Body of pancreas (tissue), 4 donors: ENCODE results near the gene BEGAIN.

ENCODE experiments used
- POLR2A ChIP-seq, 3 donors: fragments of 450-650 bp; IDR thresholded peaks; one replicate each; pipeline ENCODE4 v1.6.1; 2016; ENCODE audit warnings: antibody characterized with exemption in 3 of 3, mild to moderate bottlenecking in 2 of 3
- TF ChIP-seq, protein P1 (sequence below), 7 experiments: fragments of 450-650 bp in 4 of 7; fragments of 200-600 bp in 3 of 7; sonication (generic) in 3 of 7; IDR thresholded peaks; one replicate each; pipeline ENCODE4 v1.5.1; 2016 to 2019; ENCODE audit warnings: antibody characterized with exemption in 7 of 7

DNA sequence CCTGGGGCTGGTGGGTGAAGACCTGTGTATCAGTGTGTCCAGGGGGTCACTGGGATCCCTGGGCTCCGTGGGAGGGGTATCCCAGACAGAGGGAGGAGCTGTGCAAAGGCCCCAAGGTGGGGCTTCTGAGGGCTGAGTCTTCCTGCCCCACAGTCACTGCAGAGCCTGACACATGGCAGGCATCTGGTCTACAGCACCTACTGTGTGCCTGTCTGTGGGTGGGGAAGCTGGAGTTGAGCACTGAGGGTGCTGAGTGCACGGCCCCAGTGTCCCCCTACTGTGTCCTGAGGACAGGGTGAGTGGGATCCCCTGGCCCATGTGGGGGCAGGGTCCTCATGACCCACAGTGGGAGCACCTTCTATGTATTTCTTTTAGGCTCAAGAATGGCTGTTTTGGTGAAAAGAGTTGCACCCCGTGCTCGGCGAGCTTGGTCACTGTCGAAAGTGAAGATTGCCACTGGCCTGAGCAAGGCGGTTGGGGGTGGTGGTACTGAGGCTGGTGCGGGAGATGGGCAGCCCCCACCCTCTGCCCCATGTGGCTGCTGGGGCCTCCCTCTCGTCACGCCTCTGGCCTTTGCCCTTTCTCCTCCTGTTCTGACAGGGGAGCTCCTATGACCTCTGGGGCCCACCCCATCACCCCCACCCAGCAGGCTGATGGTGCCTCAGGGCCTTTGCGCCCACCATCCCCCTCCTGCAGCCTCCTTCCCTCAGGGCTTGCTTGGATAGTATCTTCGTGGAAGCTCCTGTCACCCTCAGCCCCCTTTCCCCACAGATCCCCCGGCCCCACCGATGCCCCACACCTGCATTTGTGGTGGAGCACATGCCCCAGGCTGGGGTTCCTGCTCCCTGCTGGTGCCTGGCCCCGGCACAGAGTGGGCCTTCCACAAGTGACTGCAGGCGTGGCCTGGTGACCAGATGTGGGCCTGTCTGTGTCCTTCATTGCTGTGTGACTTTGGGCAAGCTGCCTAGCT, 55.8 kb downstream of the BEGAIN start:
- TF ChIP-seq POLR2A (IDR thresholded peaks at IDR 0.05): no peak
- TF ChIP-seq, protein P1, sequence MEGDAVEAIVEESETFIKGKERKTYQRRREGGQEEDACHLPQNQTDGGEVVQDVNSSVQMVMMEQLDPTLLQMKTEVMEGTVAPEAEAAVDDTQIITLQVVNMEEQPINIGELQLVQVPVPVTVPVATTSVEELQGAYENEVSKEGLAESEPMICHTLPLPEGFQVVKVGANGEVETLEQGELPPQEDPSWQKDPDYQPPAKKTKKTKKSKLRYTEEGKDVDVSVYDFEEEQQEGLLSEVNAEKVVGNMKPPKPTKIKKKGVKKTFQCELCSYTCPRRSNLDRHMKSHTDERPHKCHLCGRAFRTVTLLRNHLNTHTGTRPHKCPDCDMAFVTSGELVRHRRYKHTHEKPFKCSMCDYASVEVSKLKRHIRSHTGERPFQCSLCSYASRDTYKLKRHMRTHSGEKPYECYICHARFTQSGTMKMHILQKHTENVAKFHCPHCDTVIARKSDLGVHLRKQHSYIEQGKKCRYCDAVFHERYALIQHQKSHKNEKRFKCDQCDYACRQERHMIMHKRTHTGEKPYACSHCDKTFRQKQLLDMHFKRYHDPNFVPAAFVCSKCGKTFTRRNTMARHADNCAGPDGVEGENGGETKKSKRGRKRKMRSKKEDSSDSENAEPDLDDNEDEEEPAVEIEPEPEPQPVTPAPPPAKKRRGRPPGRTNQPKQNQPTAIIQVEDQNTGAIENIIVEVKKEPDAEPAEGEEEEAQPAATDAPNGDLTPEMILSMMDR (IDR thresholded peaks at IDR 0.05): no peak
